ENCODE measurements around the gene SLC7A14.

The SLC7A14 gene

DNA sequence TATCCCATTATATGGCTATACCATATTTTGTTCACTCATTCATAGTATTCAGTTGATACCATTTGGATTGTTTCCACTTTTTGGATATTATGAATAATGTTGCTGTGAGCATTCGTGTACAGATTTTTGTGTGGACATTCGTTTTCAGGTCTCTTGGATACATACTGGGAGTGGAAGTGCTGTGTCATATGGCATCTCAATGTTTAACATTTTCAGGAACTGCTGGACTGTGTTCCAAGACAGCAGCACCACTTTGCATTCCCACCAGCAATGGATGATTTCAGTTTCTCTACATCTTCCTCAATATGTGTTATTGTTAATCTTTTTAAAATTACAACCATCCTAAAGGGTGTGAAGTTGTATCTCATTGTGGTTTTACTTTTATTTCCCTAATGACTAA lies 34.6 kb downstream of the SLC7A14 start:
- TF ChIP-seq, protein P1, sequence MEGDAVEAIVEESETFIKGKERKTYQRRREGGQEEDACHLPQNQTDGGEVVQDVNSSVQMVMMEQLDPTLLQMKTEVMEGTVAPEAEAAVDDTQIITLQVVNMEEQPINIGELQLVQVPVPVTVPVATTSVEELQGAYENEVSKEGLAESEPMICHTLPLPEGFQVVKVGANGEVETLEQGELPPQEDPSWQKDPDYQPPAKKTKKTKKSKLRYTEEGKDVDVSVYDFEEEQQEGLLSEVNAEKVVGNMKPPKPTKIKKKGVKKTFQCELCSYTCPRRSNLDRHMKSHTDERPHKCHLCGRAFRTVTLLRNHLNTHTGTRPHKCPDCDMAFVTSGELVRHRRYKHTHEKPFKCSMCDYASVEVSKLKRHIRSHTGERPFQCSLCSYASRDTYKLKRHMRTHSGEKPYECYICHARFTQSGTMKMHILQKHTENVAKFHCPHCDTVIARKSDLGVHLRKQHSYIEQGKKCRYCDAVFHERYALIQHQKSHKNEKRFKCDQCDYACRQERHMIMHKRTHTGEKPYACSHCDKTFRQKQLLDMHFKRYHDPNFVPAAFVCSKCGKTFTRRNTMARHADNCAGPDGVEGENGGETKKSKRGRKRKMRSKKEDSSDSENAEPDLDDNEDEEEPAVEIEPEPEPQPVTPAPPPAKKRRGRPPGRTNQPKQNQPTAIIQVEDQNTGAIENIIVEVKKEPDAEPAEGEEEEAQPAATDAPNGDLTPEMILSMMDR (IDR thresholded peaks at IDR 0.05; ENCODE audit: low read depth, low read length, missing control alignments) = no peak
- no peak overlapping the region for H3K4me3 ChIP-seq (ENCODE audit: low read depth, low read length)
- DNase-seq (ENCODE audit: low read depth) = no peak

DNA sequence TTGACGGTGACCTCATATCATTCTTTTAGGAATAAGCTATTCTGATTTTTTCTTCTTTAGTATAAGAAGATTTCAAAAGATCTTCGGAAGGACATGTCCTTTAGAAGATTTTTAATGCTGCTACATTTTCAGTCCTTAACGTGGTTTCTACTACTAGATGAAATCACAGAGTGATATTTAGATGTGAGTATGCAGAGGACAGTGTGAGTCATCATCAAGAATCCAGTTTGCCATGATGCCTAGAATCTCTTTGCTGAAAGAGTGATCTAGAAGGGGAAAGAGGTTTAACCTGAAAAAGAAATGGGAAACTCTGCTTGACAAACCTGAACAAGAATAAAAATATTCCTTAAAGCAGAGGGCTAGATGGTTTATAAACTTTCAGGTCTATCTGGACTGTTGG lies 43.2 kb downstream of the SLC7A14 start:
- H3K4me3 ChIP-seq (ENCODE audit: low read depth, low read length) = no peak overlapping the region
- DNase-seq (ENCODE audit: low read depth) = no peak
- TF ChIP-seq, protein P1 (IDR thresholded peaks at IDR 0.05; ENCODE audit: low read depth, low read length, missing control alignments) = no peak

DNA sequence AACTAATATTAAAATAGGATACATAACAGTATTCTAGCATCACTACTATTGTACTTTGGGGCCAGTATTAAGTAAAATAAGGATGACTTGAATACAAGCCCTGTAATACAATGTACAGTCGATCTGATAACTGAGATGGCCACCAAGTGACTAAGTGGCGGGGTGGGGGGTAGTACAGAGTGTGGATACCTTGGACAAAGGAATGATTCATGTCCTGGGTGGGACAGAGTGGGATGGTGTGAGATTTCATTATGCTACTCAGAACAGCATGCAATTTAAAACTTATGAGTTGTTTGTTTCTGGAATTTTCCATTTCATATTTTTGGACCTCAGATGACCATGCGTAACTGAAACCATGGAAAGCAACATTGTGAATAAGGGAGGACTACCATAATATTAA lies 46.0 kb downstream of the SLC7A14 start:
- TF ChIP-seq, protein P1 (IDR thresholded peaks at IDR 0.05; ENCODE audit: low read depth, low read length, missing control alignments) = no peak
- no peak for DNase-seq (ENCODE audit: low read depth)
- no peak overlapping the region for H3K4me3 ChIP-seq (ENCODE audit: low read depth, low read length)

DNA sequence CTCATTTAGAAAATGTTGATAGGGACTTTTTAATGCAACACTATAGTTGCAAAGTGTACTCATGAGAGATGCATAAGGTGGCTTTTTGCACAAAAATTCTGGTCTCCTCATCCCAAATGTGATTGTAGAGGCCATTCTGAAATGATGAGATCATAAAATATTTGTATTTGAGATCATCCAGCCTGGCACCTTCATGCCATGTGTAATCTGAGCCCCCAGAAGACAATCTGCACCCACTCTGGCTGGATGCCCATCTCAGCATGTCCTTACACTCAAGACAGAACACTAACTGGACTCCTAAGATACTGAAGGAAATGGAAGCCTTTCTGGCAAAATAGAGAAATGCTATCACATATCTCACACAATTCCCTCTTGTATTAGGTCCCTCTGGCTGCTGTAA lies 49.2 kb downstream of the SLC7A14 start:
- H3K4me3 ChIP-seq (ENCODE audit: low read depth, low read length) = no peak overlapping the region
- DNase-seq (ENCODE audit: low read depth) = no peak
- TF ChIP-seq, protein P1 (IDR thresholded peaks at IDR 0.05; ENCODE audit: low read depth, low read length, missing control alignments) = no peak

DNA sequence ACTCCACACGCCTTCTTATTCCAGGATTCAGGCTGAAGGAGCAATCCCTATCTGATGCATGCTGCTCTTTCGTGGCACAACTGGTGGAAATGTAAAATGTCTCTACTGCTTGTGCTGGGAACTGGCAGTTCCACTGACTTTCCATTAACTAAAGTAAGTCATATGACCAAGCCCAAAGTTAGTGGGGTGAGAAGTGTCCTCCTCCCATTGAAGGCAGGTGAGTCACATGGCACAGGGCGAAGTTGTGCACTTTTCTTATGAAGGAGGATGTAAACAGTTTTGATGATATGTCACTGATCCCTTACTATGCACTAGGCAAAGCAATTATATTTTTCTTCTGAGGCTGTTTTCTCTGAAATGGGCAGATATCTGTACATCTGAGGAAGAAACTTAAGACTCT lies 51.6 kb downstream of the SLC7A14 start:
- no peak overlapping the region for H3K4me3 ChIP-seq (ENCODE audit: low read depth, low read length)
- TF ChIP-seq, protein P1 (IDR thresholded peaks at IDR 0.05; ENCODE audit: low read depth, low read length, missing control alignments) = no peak
- DNase-seq (ENCODE audit: low read depth) = no peak

DNA sequence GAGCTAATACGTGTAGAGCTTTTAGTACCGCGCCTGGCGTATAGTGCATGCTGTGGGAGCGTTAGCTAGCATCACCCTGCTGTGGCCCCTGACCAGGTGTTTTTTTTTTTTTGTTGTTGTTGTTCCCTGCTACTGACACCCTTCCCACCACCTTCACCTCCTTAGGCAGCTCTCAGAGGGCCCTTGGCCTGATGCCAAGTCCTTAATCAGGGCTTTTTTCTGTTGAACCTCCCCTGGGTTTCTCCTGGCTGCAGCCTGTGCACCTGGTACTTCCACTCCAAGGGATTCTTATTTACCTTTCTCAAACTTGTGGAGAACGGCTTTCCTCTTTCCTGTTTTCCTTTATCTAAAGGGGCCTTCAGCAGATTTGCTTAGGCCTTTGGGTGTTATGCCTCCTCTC lies 53.3 kb downstream of the SLC7A14 start:
- no peak for DNase-seq (ENCODE audit: low read depth)
- TF ChIP-seq, protein P1 (IDR thresholded peaks at IDR 0.05; ENCODE audit: low read depth, low read length, missing control alignments) = no peak
- H3K4me3 ChIP-seq (ENCODE audit: low read depth, low read length) = no peak overlapping the region

DNA sequence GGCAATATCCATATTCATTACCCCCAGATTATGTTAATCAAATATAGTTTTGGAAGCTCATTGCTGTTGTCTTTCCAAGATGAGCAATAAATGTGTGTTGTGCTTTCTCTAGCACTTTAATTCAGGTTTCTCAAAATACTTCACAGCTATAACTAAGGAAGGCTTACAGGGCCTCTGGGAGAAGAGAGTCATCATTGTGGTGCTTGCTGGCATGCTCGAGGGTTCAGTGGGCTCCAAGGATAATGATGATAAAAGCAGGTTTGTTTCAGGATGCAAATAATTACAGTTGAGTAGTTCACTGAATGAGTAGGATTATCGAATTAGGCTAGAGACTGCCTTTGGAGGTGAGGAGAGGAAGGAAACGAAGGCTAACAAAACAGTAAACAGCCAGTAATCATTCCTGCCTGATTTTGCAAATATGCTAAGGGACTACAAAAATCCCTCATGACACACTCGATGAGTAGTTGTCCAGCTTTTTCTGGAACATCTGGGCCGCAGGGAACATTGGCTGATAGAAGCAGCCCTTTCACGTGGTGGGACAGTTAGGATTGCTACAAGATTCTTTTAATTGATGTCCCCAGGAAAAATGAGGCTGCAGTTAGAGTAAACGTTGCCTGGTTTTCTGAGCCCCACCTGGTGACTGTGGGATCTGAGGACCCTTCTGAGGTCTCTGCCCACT lies 54.1 kb downstream of the SLC7A14 start:
- TF ChIP-seq, protein P1 (IDR thresholded peaks at IDR 0.05; ENCODE audit: low read depth, low read length, missing control alignments) = no peak
- no peak overlapping the region for H3K4me3 ChIP-seq (ENCODE audit: low read depth, low read length)
- DNase-seq (ENCODE audit: low read depth) = no peak

Data from GM12864 (cell line).